ENCODE measurements around the gene HIC1. TPM values are rescaled to one million over a fixed set of nuclear protein-coding genes. Genes with fewer than 3 reads are reported as not detected.

HIC1 gene
- total RNA-seq, 1 donor: 18.5 TPM

- Histone ChIP-seq H2AFZ (ENCODE audit: low read length) (no peak overlapping the region), H3K4me1 (ENCODE audit: insufficient read depth, low read length) (peaks cover 26% of the 10 kb centered on the region), H3K27me3 (ENCODE audit: insufficient read depth, low read length) (no peaks in the 10 kb centered on the region), H3K27ac (ENCODE audit: low read depth, low read length) (no peak overlapping the region), H4K20me1 (ENCODE audit: insufficient read depth, low read length) (no peaks in the 10 kb centered on the region), H3K4me3 (ENCODE audit: insufficient read depth, low read length) (no peak overlapping the region), H3K4me2 (ENCODE audit: insufficient read depth, low read length) (no peak overlapping the region), H3K36me3 (ENCODE audit: insufficient read depth, low read length) (peaks cover 51% of the 10 kb centered on the region), H3K79me2 (ENCODE audit: insufficient read depth, low read length) (peaks cover 25% of the 10 kb centered on the region), H3K9me3 (ENCODE audit: low read depth, low read length) (no peaks in the 10 kb centered on the region)
- peak; percentile 30 for TF ChIP-seq CTCF (IDR thresholded peaks at IDR 0.05; ENCODE audit: extremely low read depth, low read depth, low read length)
- DNase-seq (ENCODE audit: insufficient read length, low spot score, missing footprints): peak; percentile 93
These were observed 4.0 kb downstream of the HIC1 start for GRCh38 chr17:2058586-2059546.

- no peaks in the 10 kb centered on the region for H4K20me1 ChIP-seq (ENCODE audit: insufficient read depth, low read length)
- H3K4me2 ChIP-seq (ENCODE audit: insufficient read depth, low read length): no peak overlapping the region
- peaks cover 51% of the 10 kb centered on the region for H3K36me3 ChIP-seq (ENCODE audit: insufficient read depth, low read length)
- H3K79me2 ChIP-seq (ENCODE audit: insufficient read depth, low read length): peaks cover 25% of the 10 kb centered on the region
- H2AFZ ChIP-seq (ENCODE audit: low read length): no peak overlapping the region
- peak; percentile 89 for DNase-seq (ENCODE audit: insufficient read length, low spot score, missing footprints)
- H3K27me3 ChIP-seq (ENCODE audit: insufficient read depth, low read length): no peaks in the 10 kb centered on the region
- H3K4me3 ChIP-seq (ENCODE audit: insufficient read depth, low read length): no peak overlapping the region
- H3K9me3 ChIP-seq (ENCODE audit: low read depth, low read length): no peaks in the 10 kb centered on the region
- H3K27ac ChIP-seq (ENCODE audit: low read depth, low read length): no peak overlapping the region
- H3K4me1 ChIP-seq (ENCODE audit: insufficient read depth, low read length): peaks cover 30% of the 10 kb centered on the region
- no peak for TF ChIP-seq CTCF (IDR thresholded peaks at IDR 0.05; ENCODE audit: extremely low read depth, low read depth, low read length)
These were observed 4.9 kb downstream of the HIC1 start for GRCh38 chr17:2059547-2060384.

- no peak for DNase-seq (ENCODE audit: insufficient read length, low spot score, missing footprints)
- peaks cover 51% of the 10 kb centered on the region for H3K36me3 ChIP-seq (ENCODE audit: insufficient read depth, low read length)
- peaks cover 25% of the 10 kb centered on the region for H3K79me2 ChIP-seq (ENCODE audit: insufficient read depth, low read length)
- H3K4me2 ChIP-seq (ENCODE audit: insufficient read depth, low read length): no peak overlapping the region
- no peak overlapping the region for H3K27ac ChIP-seq (ENCODE audit: low read depth, low read length)
- H3K4me1 ChIP-seq (ENCODE audit: insufficient read depth, low read length): peaks cover 34% of the 10 kb centered on the region
- H3K27me3 ChIP-seq (ENCODE audit: insufficient read depth, low read length): no peaks in the 10 kb centered on the region
- no peak overlapping the region for H2AFZ ChIP-seq (ENCODE audit: low read length)
- no peak overlapping the region for H3K4me3 ChIP-seq (ENCODE audit: insufficient read depth, low read length)
- no peaks in the 10 kb centered on the region for H4K20me1 ChIP-seq (ENCODE audit: insufficient read depth, low read length)
- H3K9me3 ChIP-seq (ENCODE audit: low read depth, low read length): no peaks in the 10 kb centered on the region
- no peak for TF ChIP-seq CTCF (IDR thresholded peaks at IDR 0.05; ENCODE audit: extremely low read depth, low read depth, low read length)
These were observed 5.4 kb downstream of the HIC1 start for GRCh38 chr17:2060385-2060658.
